Measurements from ENCODE around the gene LCMT1. TPM values are rescaled to one million over a fixed set of nuclear protein-coding genes. Genes with fewer than 3 reads are reported as not detected.

LCMT1 gene
- total and polyA plus RNA-seq, 2 of the 4 experiments (the other 2 are of a cell fraction): 33.1 to 60.4 TPM

DNA sequence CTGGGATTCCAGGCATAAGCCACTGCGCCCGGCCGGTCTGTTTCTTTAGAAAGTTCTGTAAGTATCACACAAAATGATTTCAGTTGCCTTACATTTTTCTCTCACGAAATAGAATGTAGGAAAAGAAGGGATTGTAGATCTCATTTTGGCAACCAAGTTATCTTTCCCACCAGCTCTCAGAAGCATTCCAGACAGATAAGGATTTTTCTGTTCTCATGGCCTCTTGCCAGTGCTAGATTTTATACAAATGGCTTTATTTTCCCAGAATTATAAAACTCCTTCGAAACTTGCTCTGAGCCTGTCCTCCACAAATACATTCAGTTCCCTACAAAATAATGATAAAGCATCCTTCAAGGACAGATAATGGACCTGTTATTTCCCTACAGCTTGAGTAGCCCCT, 46.9 kb downstream of the LCMT1 start:
- Histone ChIP-seq H4K8ac (ENCODE audit: low read depth in 2 of 2, low read length in 2 of 2) (no peak overlapping the region), H2BK15ac (ENCODE audit: low read depth, low read length) (no peak overlapping the region), H3K9me3 (ENCODE audit: control insufficient read depth, insufficient read depth, low read length) (no peaks in the 10 kb centered on the region), H4K5ac (ENCODE audit: low read depth, low read length) (no peak overlapping the region), H3K36me3 (ENCODE audit: control insufficient read depth, insufficient read depth, low read length) (peaks cover 16% of the 10 kb centered on the region), H4K20me1 (ENCODE audit: insufficient read depth, low read length) (no peaks in the 10 kb centered on the region), H2AFZ (replicated peaks; ENCODE audit: low read length, poor library complexity) (no peak overlapping the region), H3K4me2 (ENCODE audit: low read depth, low read length) (no peak overlapping the region), H3K4me3 (ENCODE audit: insufficient read depth, low read depth, low read length) (no peak overlapping the region), H3K27ac (ENCODE audit: insufficient read depth, low read length) (no peak overlapping the region), H3K9ac (ENCODE audit: low read depth, low read length) (no peak overlapping the region), H3K9me1 (ENCODE audit: insufficient read depth, low read length) (no peaks in the 10 kb centered on the region), H2BK5ac (ENCODE audit: low read depth, low read length, poor library complexity, severe bottlenecking) (no peak overlapping the region), H3K23ac (ENCODE audit: low read depth, low read length) (no peak overlapping the region), H3K4me1 (ENCODE audit: control insufficient read depth, insufficient read depth, low read length) (no peaks in the 10 kb centered on the region), H3K79me1 (ENCODE audit: low read depth in 1 of 2, low read length in 2 of 2) (peaks cover 0 to 4% of the 10 kb centered on the region in 2 experiments; a peak in 1 of 4 replicates), H2BK120ac (ENCODE audit: low read depth, low read length) (no peak overlapping the region), H3K18ac (ENCODE audit: low read depth, low read length) (no peak overlapping the region), H2BK20ac (ENCODE audit: low read depth, low read length) (no peak overlapping the region), H3K14ac (replicated peaks; ENCODE audit: low read depth, low read length) (no peak overlapping the region), H3K56ac (ENCODE audit: extremely low read depth, insufficient read depth, low read length) (no peak overlapping the region), H2AK5ac (ENCODE audit: low read depth, low read length) (no peak overlapping the region), H3K4ac (ENCODE audit: low read depth, low read length) (no peak overlapping the region), H4K91ac (ENCODE audit: insufficient read depth, low read depth, low read length) (no peak overlapping the region), H2AK9ac (replicated peaks; ENCODE audit: low read depth, low read length, poor library complexity) (no peak overlapping the region), H3K27me3 (ENCODE audit: control insufficient read depth, insufficient read depth, low read length) (no peaks in the 10 kb centered on the region)
- WGBS, 2 experiments (ENCODE audit: extremely low coverage in 2 of 2, insufficient read length in 1 of 2): no CpG with 5 or more reads among the region's 5 CpGs
- dilution Hi-C loops (cut with HindIII; ENCODE audit: low sequenced_read_pairs, unreplicated experiment) (no loop called here), in situ Hi-C loops (cut with MboI; ENCODE audit: low sequenced_read_pairs) (no loop called here), intact Hi-C loops (cut with micrococcal nuclease) (no loop called here)
- TF ChIP-seq RFX5 (IDR thresholded peaks at IDR 0.05; ENCODE audit: low read depth, low read length): no peak
- no peak for TF ChIP-seq FOS (IDR thresholded peaks at IDR 0.05; ENCODE audit: low read depth, low read length)
- no peak for TF ChIP-seq NFE2L2 (IDR thresholded peaks at IDR 0.05; ENCODE audit: low read depth, low read length)
- no peak for TF ChIP-seq MXI1 (IDR thresholded peaks at IDR 0.05; ENCODE audit: borderline replicate concordance, low read depth, low read length)
- no peak for TF ChIP-seq RCOR1 (IDR thresholded peaks at IDR 0.05; ENCODE audit: insufficient replicate concordance, low read length)
- TF ChIP-seq SMC3 (IDR thresholded peaks at IDR 0.05; ENCODE audit: low read depth, low read length): no peak
- TF ChIP-seq, protein P1, sequence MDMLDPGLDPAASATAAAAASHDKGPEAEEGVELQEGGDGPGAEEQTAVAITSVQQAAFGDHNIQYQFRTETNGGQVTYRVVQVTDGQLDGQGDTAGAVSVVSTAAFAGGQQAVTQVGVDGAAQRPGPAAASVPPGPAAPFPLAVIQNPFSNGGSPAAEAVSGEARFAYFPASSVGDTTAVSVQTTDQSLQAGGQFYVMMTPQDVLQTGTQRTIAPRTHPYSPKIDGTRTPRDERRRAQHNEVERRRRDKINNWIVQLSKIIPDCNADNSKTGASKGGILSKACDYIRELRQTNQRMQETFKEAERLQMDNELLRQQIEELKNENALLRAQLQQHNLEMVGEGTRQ (IDR thresholded peaks at IDR 0.05; ENCODE audit: low read depth, low read length): no peak
- TF ChIP-seq MAZ (IDR thresholded peaks at IDR 0.05; ENCODE audit: borderline replicate concordance, low read depth, low read length): no peak
- TF ChIP-seq CHD1 (IDR thresholded peaks at IDR 0.05; ENCODE audit: low read depth, low read length): no peak
- TF ChIP-seq BHLHE40 (IDR thresholded peaks at IDR 0.05; ENCODE audit: low read depth, low read length): no peak
- TF ChIP-seq, protein P2, sequence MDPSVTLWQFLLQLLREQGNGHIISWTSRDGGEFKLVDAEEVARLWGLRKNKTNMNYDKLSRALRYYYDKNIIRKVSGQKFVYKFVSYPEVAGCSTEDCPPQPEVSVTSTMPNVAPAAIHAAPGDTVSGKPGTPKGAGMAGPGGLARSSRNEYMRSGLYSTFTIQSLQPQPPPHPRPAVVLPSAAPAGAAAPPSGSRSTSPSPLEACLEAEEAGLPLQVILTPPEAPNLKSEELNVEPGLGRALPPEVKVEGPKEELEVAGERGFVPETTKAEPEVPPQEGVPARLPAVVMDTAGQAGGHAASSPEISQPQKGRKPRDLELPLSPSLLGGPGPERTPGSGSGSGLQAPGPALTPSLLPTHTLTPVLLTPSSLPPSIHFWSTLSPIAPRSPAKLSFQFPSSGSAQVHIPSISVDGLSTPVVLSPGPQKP (IDR thresholded peaks at IDR 0.05; ENCODE audit: borderline replicate concordance, low read depth, low read length): no peak
- TF ChIP-seq POLR2A (IDR thresholded peaks at IDR 0.05; ENCODE audit: low read depth, low read length): no peak
- no peak for TF ChIP-seq RAD21 (IDR thresholded peaks at IDR 0.05; ENCODE audit: low read length)
- TF ChIP-seq MAFK (IDR thresholded peaks at IDR 0.05; ENCODE audit: low read depth, low read length): no peak
- no peak for TF ChIP-seq CEBPB (IDR thresholded peaks at IDR 0.05; ENCODE audit: low read depth, low read length)
- DNase-seq (peak; percentile 31), ATAC-seq (ENCODE audit: low read depth) (no peak)
- BruUV-seq (replicated peaks): no TSS peak
- ChIA-PET POLR2A (ENCODE audit: unreplicated experiment) (no interaction called here), CTCF (interaction anchor here (0.6 kb wide), 1 partner anchor 79 kb away, joined by 4 read pairs; no protein-coding TSS in a partner anchor)

Measured in IMR-90 (cell line).